ENCODE data around the gene EPGN. TPM values are rescaled to one million over a fixed set of nuclear protein-coding genes. Genes with fewer than 3 reads are reported as not detected.

Gene EPGN
- total RNA-seq, 1 experiment from 2014 or later = not detected

DNA sequence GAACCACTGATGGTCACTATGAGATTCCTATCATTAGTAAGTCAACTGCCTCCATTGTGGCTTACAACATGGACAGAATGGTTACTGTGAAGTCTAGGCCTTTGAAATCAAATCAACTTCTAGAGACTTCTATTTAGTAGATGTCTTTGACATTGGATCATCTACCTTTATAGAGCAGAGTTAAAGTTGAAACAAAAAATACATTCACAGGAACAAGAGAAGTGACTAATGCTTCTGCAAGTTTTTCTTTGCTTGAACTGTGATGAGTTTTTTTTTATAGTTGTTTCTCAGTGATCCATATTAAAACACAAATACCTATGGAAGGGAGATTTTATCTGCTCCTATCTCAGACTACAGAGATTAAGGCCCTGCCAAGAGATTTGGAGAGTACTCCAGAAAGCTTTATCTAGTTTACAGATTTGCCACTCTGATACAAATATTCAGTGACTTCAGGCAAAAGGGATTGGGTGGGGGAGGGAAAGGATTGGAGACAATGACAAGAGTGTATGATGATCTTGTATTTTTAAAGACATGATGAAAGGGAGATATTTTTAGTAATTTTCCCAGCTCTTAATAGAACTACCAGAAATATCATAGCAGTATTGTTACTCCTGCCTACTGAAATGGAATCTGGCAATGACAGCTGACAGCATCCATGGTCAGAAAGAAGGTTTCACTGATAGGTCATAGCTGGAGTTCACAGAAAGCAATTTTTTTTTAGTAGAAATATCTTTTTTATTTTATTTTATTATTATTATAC is 16.0 kb upstream of the EPGN start:
- H3K36me3 ChIP-seq (replicated peaks; ENCODE audit: control insufficient read depth, insufficient read depth, low read length) = no peaks in the 10 kb centered on the region
- no peak for DNase-seq
- no peaks in the 10 kb centered on the region for H3K27me3 ChIP-seq (ENCODE audit: control insufficient read depth, insufficient read depth, low read length)
- H3K4me3 ChIP-seq (ENCODE audit: insufficient read depth, low read depth, low read length) = no peak overlapping the region

DNA sequence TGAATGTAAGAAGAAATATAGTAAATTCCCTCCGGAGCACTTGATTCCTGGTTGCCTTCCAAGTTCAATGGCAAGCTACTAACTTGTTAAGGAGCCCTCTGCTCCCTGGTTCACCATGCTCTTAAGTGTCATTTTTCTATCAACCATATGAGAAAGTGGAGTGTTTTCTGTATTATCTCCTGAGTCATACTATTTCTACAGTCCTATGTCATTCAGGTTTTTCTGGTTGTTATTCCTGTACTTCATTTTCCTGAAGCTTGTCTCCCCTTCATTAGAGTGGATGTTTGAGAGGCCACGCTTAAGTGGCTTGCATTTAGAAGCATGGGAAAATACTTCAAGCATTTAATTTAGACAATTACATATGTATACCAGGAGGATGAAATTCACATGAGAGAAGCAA is 14.7 kb upstream of the EPGN start:
- no peaks in the 10 kb centered on the region for H3K36me3 ChIP-seq (replicated peaks; ENCODE audit: control insufficient read depth, insufficient read depth, low read length)
- no peak overlapping the region for H3K4me3 ChIP-seq (ENCODE audit: insufficient read depth, low read depth, low read length)
- no peak for DNase-seq
- H3K27me3 ChIP-seq (ENCODE audit: control insufficient read depth, insufficient read depth, low read length) = no peaks in the 10 kb centered on the region

DNA sequence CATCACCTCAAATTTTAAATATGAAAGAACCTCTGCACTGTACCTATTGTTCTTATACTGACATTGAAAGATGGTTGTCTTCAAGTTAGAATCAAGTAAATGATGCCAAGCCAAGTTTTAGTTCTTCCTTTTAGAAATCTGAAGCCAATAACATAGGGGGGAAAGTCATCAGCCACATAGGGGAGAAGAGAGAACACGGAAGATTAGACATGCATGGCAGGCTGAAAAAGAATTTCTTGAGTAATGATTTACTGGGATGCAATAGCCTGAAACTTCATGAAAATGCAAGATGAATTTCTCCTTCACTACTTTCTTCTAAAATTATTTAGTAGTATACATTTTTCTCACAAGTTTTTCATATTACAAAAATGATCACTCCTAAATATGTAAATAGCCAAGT is 13.6 kb upstream of the EPGN start:
- no peaks in the 10 kb centered on the region for H3K36me3 ChIP-seq (replicated peaks; ENCODE audit: control insufficient read depth, insufficient read depth, low read length)
- no peak for DNase-seq
- no peaks in the 10 kb centered on the region for H3K27me3 ChIP-seq (ENCODE audit: control insufficient read depth, insufficient read depth, low read length)
- no peak overlapping the region for H3K4me3 ChIP-seq (ENCODE audit: insufficient read depth, low read depth, low read length)

DNA sequence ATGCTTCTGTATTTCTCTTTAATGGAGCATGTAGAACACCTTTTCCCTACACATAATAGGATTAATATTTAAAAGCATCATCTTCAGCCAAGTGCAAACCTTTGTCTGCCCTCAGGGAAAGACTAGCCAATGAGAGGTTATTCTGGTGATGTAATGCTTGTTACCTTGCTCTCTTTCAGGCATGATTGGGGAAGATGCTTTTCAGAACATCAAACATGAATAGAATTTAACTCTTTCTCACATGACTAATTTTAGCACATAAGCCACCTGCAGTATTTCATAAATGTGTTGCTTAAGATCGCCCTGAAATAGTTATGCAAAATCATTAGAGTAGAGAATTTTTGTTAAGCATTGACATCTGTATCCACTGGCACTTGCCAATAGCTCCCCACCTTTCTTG is 10.7 kb upstream of the EPGN start:
- no peak for DNase-seq
- H3K36me3 ChIP-seq (replicated peaks; ENCODE audit: control insufficient read depth, insufficient read depth, low read length) = no peaks in the 10 kb centered on the region
- H3K4me3 ChIP-seq (ENCODE audit: insufficient read depth, low read depth, low read length) = no peak overlapping the region
- H3K27me3 ChIP-seq (ENCODE audit: control insufficient read depth, insufficient read depth, low read length) = no peaks in the 10 kb centered on the region

DNA sequence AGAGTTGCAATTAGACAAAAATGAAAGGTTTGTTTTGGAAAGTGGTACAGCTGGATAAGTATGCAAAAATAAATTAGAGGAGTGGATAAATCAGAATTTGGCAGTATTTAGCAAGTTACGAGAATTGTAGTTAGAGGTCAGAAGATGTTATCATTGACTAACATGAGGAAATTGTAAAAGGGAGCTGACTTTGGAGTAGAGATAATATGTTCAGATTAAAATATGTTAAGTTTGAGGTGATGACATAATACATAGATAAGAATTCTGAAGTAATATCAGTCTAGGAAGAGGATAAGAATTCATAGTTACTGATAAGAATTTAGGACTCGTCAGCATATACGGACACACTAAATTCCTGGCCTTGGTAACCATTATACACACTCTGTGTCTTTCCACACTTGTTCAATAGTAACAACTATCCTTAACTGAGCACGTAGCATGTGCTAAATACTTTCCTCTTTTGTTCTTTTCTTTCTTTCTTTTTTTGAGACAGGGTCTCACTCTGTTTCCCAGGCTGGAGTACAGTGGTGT is 4.1 kb upstream of the EPGN start:
- no peak for DNase-seq
- Histone ChIP-seq H3K27me3 (ENCODE audit: control insufficient read depth, insufficient read depth, low read length) (no peaks in the 10 kb centered on the region), H3K36me3 (replicated peaks; ENCODE audit: control insufficient read depth, insufficient read depth, low read length) (no peaks in the 10 kb centered on the region), H3K4me3 (ENCODE audit: insufficient read depth, low read depth, low read length) (no peak overlapping the region)

DNA sequence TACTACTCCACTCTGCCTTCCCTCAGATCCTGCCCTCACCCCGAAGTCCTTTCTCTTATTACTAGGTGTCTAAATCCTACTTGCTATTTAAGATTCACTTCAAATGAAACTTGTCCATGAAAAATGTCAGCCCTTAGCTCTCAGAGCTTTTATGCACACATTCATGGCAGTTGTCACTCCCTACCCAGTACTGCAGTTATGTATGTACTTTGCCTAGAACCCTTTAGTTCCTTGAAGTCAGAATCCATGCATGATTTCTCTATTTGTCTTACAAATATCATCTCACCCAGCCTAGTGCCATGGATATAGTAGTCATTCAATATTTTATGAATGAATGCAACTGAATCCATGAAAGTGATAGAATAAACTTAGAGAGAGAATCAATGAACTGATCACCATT is 3.3 kb upstream of the EPGN start:
- H3K27me3 ChIP-seq (ENCODE audit: control insufficient read depth, insufficient read depth, low read length) = no peaks in the 10 kb centered on the region
- H3K4me3 ChIP-seq (ENCODE audit: insufficient read depth, low read depth, low read length) = no peak overlapping the region
- DNase-seq = no peak
- no peaks in the 10 kb centered on the region for H3K36me3 ChIP-seq (replicated peaks; ENCODE audit: control insufficient read depth, insufficient read depth, low read length)

DNA sequence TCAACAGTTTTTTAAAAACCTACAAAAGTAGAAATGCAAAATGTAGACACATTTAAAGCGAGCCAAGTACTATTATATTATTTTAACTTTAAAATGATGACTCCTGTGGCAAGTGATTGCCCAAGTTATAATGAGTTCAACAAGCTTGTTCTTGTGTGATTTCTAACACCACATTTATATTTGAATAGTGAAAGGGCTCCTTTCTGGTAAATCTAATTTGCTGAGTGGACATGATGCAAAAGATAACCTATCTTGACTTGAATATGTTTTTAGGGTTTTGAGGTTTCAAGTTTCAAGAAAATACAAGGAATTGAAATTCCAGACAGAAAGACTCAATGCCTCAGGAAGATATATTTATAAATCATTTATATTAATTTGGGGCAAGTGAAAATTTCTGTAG is 1.1 kb upstream of the EPGN start:
- no peaks in the 10 kb centered on the region for H3K27me3 ChIP-seq (ENCODE audit: control insufficient read depth, insufficient read depth, low read length)
- H3K4me3 ChIP-seq (ENCODE audit: insufficient read depth, low read depth, low read length) = no peak overlapping the region
- H3K36me3 ChIP-seq (replicated peaks; ENCODE audit: control insufficient read depth, insufficient read depth, low read length) = no peaks in the 10 kb centered on the region
- no peak for DNase-seq

DNA sequence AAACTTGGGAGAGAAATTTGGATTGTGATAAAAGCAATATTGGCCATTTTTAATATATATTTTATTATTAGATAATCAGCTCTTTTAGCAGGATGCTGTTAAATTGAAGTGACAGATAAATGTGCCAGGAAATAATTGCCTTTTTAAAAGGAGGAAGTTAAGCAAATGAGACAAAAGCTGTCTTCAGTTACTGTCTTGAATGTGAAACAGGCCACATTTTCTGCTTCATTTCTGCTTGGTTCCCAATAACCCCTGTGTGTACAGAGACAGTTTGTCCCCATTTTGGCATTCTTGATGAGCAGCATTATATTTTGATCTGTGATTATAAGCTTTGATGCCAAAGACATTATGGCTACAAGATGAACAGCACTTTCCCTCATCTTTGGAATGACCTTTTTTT is 953 bp downstream of the EPGN start:
- no peak for DNase-seq
- H3K4me3 ChIP-seq (ENCODE audit: insufficient read depth, low read depth, low read length) = no peak overlapping the region
- no peaks in the 10 kb centered on the region for H3K36me3 ChIP-seq (replicated peaks; ENCODE audit: control insufficient read depth, insufficient read depth, low read length)
- no peaks in the 10 kb centered on the region for H3K27me3 ChIP-seq (ENCODE audit: control insufficient read depth, insufficient read depth, low read length)

DNA sequence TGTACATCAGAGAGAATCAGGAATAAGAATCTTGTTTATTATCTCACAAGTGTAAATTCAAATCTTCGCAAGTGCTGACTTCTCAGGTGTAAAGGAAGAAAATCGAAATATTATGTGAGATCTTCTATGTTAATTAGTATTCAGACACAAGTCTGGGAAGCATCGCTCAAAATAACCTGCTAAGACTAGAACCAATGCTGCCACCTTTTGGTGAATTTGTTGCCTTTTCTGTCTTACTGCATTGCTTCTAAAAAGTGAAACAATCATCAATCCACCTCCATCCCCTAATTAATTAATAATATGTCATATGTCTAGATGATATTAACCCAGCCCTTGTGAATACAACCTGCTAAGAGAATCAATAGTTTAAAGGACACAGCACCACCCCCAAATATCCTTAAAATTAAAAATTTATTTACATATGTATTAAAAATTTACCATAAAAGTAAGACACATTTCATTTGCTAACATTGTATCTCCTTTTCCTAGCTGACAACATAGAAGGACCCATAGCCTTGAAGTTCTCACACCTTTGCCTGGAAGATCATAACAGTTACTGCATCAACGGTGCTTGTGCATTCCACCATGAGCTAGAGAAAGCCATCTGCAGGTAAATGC is 3.5 kb downstream of the EPGN start:
- H3K27me3 ChIP-seq (ENCODE audit: control insufficient read depth, insufficient read depth, low read length) = no peaks in the 10 kb centered on the region
- no peak for DNase-seq
- no peak overlapping the region for H3K4me3 ChIP-seq (ENCODE audit: insufficient read depth, low read depth, low read length)
- H3K36me3 ChIP-seq (replicated peaks; ENCODE audit: control insufficient read depth, insufficient read depth, low read length) = no peaks in the 10 kb centered on the region

DNA sequence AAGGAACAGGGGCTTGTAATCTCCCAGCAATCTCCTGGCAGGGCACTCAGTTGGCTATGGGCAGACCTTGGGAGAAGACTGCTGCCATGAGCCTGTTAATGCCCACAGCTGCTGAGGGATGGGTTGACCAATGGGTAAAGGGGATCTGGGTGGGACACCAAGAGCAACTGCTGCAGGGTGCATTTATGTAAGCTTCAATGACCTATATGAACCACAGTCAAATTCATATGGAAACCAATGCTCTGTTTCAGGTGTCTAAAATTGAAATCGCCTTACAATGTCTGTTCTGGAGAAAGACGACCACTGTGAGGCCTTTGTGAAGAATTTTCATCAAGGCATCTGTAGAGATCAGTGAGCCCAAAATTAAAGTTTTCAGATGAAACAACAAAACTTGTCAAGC is 6.1 kb downstream of the EPGN start:
- no peak for DNase-seq
- H3K27me3 ChIP-seq (ENCODE audit: control insufficient read depth, insufficient read depth, low read length) = no peaks in the 10 kb centered on the region
- no peaks in the 10 kb centered on the region for H3K36me3 ChIP-seq (replicated peaks; ENCODE audit: control insufficient read depth, insufficient read depth, low read length)
- no peak overlapping the region for H3K4me3 ChIP-seq (ENCODE audit: insufficient read depth, low read depth, low read length)

DNA sequence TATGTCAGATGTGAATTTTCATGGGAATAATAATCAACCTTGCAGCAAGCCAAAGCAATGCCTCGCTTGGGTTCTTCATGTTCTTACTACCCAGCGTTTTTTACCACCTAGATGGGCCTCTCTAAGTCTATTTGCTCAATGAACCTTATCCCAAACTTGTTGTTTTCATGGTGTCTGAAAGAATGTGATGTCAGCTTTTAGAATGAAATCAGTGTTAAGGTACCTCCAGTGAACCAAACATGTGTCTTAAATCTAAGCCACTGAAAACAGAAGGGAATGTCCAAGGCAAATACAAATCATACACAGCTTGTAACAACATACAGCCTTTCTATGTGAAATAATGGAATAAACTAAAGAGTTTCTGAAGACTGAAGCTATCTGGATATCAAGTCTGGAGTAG is 6.7 kb downstream of the EPGN start:
- Histone ChIP-seq H3K4me3 (ENCODE audit: insufficient read depth, low read depth, low read length) (no peak overlapping the region), H3K36me3 (replicated peaks; ENCODE audit: control insufficient read depth, insufficient read depth, low read length) (no peaks in the 10 kb centered on the region), H3K27me3 (ENCODE audit: control insufficient read depth, insufficient read depth, low read length) (no peaks in the 10 kb centered on the region)
- no peak for DNase-seq

DNA sequence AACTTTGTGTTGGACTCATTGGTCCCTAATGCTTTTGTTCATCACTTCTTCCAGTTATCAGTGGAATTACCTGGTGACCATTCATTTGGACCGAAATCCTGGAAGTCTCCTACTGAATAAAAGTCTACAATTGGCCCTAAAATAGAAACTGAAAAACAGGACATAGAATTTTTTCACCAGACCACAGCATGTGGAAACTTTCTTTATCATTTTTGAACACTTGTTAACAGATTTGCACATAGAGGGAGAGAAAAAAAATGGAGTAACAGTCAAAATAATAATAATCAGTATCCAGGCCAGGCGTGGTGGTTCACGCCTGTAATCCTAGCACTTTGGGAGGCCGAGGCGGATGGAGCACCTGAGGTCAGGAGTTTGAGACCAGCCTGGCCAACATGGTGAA is 7.1 kb downstream of the EPGN start:
- H3K27me3 ChIP-seq (ENCODE audit: control insufficient read depth, insufficient read depth, low read length) = no peaks in the 10 kb centered on the region
- DNase-seq = no peak
- H3K4me3 ChIP-seq (ENCODE audit: insufficient read depth, low read depth, low read length) = no peak overlapping the region
- H3K36me3 ChIP-seq (replicated peaks; ENCODE audit: control insufficient read depth, insufficient read depth, low read length) = no peaks in the 10 kb centered on the region

DNA sequence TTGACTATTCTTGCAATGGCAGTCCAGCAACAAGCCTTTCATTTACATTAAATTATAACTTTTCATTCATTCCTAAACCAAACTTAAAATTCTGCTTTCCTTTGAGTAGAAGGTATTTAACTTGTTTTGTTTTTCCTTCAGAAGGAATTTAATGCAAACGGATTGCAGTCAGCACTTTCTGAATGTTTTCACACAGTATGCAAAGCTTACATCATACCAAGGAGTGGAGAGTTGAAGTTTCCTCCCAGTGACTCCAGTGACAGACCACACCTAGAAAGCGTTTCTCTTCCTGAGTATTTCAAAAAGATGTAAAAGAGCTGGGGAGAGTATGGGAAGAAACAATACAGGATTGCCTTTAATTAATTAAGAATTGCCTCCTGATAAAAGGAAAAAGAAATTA is 8.1 kb downstream of the EPGN start:
- H3K27me3 ChIP-seq (ENCODE audit: control insufficient read depth, insufficient read depth, low read length) = no peaks in the 10 kb centered on the region
- DNase-seq = no peak
- H3K4me3 ChIP-seq (ENCODE audit: insufficient read depth, low read depth, low read length) = no peak overlapping the region
- no peaks in the 10 kb centered on the region for H3K36me3 ChIP-seq (replicated peaks; ENCODE audit: control insufficient read depth, insufficient read depth, low read length)

DNA sequence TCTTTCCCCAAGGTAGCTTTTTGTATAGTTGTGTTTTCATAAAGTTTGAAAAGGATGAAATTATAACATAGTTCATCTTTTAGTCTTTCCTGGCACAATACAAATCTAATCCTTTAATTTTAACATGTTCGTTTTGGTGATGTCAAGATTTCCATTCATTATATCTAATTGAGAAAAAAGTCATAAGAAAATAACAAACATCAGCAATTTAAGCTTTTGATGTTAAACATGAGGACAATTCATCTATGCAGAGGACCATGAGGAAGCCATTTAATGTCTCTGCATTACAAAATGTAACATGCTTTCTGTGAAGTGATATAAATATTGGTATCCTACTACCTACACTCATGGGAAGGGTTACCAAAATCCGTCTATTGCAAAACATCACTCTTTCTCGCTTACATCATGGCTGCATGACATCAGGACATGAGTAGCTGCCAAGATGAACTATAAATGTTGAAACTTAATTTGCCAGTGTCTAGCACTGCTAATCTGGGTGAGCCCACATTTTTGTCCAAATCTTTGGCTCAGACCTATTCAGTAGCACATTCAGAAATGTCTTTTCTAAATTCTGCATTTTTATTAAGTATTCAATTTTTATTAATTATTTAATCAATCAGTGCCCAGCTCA is 9.5 kb downstream of the EPGN start:
- H3K27me3 ChIP-seq (ENCODE audit: control insufficient read depth, insufficient read depth, low read length) = no peaks in the 10 kb centered on the region; the same call in 1 of the 2 replicates
- H3K36me3 ChIP-seq (replicated peaks; ENCODE audit: control insufficient read depth, insufficient read depth, low read length) = no peaks in the 10 kb centered on the region
- DNase-seq = no peak
- no peak overlapping the region for H3K4me3 ChIP-seq (ENCODE audit: insufficient read depth, low read depth, low read length)

DNA sequence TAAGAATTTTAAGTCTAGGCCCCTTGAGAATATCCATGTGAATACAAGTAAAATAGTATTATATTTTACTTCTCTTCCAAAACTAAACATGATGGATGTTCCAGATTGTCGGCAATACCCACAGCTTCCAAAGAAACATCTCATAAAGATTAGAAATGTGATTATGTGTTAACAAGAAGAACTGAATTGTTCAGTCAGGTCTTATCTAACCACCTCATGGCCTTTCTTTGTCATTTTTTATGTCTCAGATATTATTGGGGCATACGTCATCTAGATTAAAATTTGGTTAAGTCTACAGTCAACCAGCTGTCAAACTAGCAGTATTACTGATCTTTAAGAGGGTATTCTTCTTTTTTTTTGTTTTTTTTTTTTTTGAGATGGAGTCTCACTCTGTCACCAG is 10.0 kb downstream of the EPGN start:
- no peaks in the 10 kb centered on the region; the same call in 1 of the 2 replicates for H3K27me3 ChIP-seq (ENCODE audit: control insufficient read depth, insufficient read depth, low read length)
- H3K36me3 ChIP-seq (replicated peaks; ENCODE audit: control insufficient read depth, insufficient read depth, low read length) = no peaks in the 10 kb centered on the region
- no peak for DNase-seq
- H3K4me3 ChIP-seq (ENCODE audit: insufficient read depth, low read depth, low read length) = no peak overlapping the region
